D721Med (cell line): ENCODE data around the gene BPIFA1.
A peak's percentile ranks its signal among the peaks of the same experiment; 100 is the strongest.

Experiments used
- DNase-seq: peaks from one replicate; pipeline ENCODE4 v3.0.0; 2011; ENCODE audit warnings: low spot score; ENCODE audit not compliant: insufficient read length
- FAIRE-seq: peaks from 2 replicates; lab custom pipeline; 2011; peaks lifted over from hg19 to GRCh38; lab: Jason Lieb, UNC
- CTCF ChIP-seq: IDR thresholded peaks from 2 replicates; pipeline ENCODE4 v1.5.1; 2012; ENCODE audit warnings: mild to moderate bottlenecking, control low read depth; ENCODE audit not compliant: insufficient read depth; ENCODE audit errors: missing control alignments

The BPIFA1 gene

GRCh38 chr20:33251496-33251895 lies 15.7 kb downstream of the BPIFA1 start:
- DNase-seq (no peak), FAIRE-seq (no peak)
- TF ChIP-seq CTCF = no peak

GRCh38 chr20:33252460-33252859 lies 16.7 kb downstream of the BPIFA1 start:
- TF ChIP-seq CTCF = no peak
- no peak for FAIRE-seq

GRCh38 chr20:33255005-33255404 lies 19.2 kb downstream of the BPIFA1 start:
- DNase-seq (no peak), FAIRE-seq (no peak)
- TF ChIP-seq CTCF = no peak

More at GRCh38 chr20:33252460-33252859, 16.7 kb downstream of the BPIFA1 start:
- DNase-seq = no peak

GRCh38 chr20:33257237-33257636 lies 21.4 kb downstream of the BPIFA1 start:
- no peak for TF ChIP-seq CTCF
- DNase-seq = no peak
- no peak for FAIRE-seq

GRCh38 chr20:33259371-33259770 lies 23.6 kb downstream of the BPIFA1 start:
- DNase-seq (no peak), FAIRE-seq (no peak)
- TF ChIP-seq CTCF = no peak

- no peak for TF ChIP-seq CTCF
- FAIRE-seq = no peak
Observed at GRCh38 chr20:33261465-33261864, 25.7 kb downstream of the BPIFA1 start.

GRCh38 chr20:33262658-33263065 lies 26.9 kb downstream of the BPIFA1 start:
- peak; percentile 63 for FAIRE-seq
- peak; percentile 72 for TF ChIP-seq CTCF
- DNase-seq = no peak

More at GRCh38 chr20:33261465-33261864, 25.7 kb downstream of the BPIFA1 start:
- DNase-seq = no peak
